HUDEP-2 (cell line): Measurements from ENCODE around the gene NPAS3.

ENCODE experiments used
- DNase-seq, 76 experiments: peaks; one replicate each; lab custom pipeline; 2025; ENCODE audit not compliant: unreplicated experiment in 76 of 76; lab: John Stamatoyannopoulos, UW

The NPAS3 gene

DNA sequence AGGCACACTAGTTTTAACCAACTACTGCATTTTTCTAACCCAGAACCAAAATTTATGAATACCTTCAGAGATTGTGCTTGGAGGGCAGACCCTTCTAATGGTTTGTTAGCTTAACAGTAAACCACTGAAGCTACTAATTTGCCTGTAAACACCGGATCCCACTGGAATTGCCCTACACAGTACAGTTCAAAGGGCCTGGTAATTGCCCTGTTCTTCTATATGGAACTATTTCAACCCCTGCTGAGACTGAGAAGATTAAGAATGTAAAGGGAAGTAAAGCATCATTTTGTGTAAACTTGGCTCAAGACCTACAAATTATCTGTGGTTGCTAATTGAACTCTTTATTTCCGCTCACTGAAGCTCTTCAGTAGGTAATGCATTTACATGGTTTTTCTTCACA is 468.1 kb downstream of the NPAS3 start:
- DNase-seq: no peak

DNA sequence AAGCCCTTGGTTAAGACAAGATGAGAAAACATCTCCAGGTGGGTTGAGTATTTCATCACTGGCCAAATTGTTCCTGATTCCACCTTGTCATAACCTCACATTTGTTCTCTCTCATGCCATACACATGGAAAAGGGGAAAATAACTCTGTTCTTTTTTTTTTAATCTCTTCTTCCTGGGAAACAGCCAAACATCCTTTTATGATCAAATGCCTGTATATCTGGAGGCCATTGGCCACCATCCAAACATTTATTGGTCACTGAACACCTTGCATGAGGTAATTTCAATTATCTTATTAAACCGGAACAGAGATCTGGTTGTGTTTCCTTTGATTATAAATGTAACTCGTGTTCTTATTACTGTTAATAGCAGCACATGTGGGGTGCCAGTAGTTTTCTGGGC is 469.6 kb downstream of the NPAS3 start:
- DNase-seq: no peak

DNA sequence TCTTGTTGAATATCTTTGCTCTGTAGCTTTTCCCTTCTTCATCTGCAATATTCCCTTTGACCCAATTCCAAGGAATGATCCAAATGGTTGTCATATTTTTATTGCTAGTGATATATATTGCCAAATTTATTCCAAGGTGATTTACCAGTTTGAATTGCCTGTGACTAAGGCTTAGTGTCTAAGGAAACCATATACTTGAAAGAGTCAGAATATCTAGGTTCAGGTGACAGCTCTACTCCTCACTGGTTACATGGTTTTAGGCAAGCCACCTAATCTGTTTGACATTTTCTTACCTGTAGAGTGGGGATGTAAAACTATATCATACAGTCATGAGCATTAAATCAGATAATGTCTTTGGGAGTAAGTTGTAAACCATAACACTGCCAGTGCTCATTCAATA is 473.8 kb downstream of the NPAS3 start:
- DNase-seq: no peak

DNA sequence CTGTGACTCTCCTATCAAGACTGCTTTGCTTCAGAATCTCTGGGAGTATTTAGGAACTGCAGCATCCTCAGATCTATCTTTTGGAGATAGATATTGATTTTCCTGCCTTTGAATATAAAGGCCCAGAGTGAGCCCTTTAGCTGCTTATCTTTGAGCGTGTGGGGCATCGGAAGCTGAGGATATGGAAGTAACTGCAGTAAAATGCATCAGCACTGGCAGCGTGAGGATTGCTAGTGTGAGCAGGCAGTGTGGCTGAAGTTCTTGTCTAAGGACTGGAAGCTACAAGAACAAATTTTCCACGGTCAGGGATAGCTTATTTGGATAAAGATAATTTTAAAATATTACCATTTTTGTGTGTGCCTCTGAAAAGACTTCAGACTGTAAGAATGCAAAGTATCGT is 474.7 kb downstream of the NPAS3 start:
- no peak for DNase-seq

DNA sequence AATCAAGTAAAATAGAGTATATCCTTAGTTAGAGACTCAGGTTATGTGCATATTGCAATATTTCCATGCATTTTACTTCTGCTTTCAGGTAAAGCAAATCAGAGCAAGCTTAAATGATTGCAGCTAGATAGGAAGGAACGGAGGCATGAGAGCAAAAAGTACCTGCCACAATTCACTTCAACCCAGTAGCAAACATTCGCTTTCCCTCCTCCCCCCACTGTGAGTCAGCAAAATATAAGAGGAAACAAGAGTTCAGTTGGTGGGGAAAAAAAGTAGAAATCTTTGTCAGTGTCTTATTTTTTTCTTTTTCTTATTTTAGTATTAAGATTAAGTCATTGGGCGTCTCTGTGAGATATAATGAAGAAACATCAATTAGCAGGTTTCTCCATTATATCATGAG is 475.4 kb downstream of the NPAS3 start:
- DNase-seq: no peak

DNA sequence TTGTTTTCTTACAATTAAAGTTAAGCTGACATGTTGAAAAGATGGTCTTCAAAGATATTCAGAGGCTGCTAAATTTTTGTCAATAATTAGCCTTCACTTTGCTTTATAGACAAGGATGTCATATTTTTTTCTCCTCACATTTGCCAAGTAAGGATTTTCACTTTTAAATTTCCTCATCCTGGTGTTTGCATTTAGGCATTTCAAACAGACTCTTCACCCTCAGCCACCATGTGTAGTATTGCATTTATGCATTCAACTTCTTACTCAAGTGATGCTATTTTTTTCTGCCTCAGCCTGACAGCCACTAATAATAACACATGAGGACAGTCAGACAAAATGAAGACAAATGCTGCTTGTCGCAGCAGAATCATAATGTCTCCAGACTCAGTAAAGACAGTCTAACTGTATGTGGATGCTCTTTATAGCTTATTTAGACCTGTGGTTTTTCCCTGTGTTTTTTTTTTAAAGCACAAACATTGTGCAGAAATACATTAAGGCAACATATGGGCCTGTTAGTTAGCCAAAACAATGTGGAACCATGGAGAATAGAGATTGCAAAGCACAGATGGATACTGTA is 481.5 kb downstream of the NPAS3 start:
- DNase-seq: no peak

DNA sequence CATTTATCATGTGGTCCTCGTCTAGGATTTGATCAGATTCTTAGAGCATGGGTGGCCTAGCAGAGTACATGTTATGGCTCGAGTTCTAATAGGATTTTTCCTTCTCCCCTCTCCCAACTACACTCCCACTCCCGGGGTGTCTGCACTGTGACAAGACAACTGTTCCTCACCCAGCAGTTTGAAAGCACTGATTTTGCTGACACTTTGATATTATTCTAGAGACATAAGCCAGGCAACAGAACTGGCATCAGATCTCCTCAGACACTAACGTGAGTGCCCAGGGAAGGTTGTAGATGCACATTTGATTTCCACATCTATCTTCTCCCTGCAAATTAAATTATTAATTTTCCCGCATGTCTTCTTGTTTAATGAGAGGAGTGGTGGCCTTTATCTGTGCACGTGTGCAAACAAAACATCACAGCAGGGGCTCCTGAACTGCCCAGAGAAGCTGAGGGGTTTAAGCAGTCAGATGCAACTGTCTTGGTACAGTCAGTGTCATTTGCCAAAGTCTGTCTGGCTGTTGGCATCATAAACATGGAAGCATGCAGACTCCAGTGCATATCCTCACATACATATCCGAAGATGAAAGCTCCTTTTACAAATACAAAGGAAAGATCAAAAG is 491.8 kb downstream of the NPAS3 start:
- no peak for DNase-seq

DNA sequence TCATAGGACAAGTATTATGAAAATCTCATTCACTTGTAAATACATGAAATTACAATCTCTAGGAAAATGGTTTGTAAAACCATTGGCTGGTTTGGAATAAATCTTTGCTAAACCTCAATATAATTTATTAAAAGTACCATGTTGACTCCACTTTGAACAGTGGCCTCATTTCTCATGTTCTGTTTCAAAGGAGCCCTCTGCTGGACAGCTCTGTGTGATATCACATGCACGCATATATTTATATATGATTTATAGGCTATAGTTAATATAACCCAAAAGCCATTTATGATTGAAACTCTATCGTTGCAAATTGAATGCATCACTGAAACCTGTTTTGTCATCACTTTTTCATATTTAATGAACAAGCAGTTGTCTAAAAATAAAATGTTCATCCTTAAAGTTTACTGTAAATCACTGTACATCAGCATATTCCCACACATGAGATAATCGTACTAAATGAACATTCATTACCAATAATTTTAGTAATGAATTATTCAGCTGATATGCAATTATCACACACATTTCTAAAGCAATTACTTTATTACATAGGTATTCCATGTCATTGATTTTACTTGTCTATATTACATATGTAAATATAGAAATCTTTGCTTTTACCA is 493.8 kb downstream of the NPAS3 start:
- DNase-seq: peak in 7 of 76 experiments; percentile 1 to 29 (median 2)

DNA sequence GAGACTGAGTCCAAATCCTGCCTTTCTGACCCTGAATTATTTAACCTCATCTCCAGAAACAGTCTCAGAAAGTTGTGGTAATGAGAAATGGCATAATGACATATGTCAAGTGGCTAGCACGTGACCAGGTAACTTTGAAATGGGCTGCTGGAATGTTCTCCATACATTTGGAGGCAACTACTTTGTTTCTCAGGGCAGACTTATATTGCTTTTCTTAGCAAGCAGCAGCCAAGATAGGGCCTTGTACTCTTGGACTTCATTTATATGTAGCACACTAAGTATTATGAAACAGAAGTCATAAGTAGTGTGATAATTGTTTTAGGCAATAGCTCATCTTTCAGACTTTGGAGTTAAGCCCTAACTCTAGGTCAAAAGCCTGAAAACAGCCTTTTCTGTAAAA is 494.7 kb downstream of the NPAS3 start:
- DNase-seq: no peak

DNA sequence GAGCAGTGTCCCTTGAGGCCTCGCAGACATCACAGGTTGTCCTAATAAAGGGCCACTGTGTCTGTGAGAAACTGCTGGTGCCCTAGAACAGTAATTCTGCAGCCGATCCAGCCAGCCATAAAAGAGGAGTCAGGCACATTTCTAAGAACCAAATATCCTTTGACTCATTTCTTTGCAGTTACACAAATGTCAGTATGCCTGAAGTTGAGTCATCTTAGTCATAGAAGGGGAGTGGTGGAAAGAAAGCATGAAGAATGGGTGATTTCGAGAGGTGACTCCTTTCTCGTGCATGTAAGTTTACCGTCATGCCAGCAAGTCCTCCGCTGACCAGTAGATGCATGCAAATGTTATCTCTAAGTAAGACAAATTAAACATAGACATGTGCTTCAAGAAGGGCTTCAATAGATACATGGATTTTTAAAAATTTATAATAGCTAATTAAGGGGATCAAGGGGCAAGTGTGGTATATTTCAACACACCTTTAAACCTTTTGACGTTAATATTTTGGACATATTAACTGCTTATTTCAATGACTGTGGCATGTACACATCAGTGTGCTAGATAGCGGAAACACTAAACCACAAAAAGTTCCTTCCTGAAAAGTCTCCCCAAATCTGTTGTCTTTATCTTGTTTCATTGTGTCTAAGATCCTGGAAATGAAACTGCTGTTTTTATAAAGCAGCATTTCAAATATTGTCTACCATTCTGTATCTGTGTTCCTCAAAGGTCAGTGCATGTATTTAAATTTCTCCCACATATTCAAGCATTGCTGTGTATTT is 497.4 kb downstream of the NPAS3 start:
- no peak for DNase-seq

DNA sequence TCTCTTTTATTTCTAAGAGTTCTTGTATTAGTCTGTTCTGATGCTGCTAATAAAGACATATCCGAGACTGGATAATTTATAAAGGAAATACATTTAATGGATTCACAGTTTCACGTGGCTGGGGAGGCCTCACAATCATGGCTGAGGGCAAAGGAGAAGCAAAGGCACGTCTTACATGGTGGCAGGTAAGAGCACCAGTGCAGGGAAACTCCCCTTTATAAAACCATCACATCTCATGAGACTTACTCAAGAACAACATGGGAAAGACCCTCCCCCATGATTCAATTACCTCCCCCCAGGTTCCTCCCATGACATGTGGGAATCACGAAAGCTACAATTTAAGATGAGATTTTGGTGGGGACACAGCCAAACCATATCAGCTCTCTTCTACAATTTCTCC is 503.0 kb downstream of the NPAS3 start:
- DNase-seq: no peak

DNA sequence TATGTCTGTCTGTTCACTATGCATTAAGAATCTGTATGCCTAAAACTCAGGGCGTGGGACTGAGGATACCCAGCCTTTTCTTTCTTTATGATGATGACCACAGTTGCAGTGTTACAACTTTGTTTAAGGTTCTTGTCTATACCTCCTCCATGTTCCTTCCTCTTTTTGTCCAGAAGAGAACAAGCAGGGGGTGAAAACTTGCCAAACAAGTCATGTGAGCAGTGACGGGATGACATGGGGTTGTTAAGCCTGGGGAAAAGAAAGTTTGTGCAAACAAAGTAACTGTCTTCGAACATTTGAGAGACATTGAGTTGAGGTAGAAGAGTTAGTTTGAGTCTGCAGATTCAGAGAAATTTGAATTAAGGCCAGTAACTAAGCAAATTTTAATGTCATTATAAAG is 505.5 kb downstream of the NPAS3 start:
- no peak for DNase-seq

DNA sequence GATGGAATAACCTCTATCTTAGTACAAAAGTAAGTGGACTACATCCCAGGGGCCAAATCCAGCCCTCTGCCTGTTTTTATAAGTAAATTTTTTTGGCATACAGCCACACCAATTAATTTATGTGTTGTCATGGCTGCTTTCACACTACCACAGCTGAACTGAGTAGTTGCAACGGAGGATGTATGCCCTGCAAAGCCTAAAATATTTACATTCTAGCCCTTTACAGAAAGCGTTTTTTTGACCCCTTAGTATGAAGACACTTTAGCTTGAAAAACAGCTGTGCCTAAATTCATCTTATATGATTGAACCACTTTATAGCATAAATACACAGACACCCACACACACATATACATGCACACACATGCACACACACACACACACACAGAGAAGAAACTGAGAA is 510.6 kb downstream of the NPAS3 start:
- DNase-seq: no peak

DNA sequence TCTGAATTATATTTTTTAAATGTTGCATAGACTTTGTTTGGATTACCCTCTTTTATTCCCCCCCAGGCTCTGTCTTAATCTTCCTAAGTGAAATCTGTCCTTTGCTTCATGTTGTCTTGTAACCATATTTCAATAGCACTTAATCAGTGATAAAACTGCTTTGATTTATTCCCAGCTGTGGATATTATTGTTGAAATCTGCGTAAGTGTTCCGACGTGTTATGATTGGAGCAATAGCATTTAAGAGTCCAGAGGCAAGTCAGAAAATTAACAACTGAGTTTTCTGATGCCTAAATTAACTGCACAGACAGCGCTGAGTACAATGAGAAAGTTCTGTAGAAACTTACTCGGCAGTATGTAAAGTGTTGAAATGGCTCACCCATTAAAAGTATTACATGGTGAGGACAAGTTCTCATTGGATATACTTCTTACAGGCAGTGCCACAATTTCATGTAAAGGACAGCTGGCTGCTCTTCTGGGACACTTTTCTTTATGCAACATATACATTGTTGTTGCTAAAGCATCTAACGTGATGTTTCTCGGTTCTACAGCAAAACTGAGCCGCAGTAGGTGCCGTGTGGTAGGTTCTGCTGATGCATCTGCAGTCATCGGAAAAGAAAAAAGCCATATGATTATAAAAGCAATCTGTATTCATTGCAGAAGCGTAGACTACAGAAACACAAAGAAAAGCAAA is 511.2 kb downstream of the NPAS3 start:
- DNase-seq: no peak

DNA sequence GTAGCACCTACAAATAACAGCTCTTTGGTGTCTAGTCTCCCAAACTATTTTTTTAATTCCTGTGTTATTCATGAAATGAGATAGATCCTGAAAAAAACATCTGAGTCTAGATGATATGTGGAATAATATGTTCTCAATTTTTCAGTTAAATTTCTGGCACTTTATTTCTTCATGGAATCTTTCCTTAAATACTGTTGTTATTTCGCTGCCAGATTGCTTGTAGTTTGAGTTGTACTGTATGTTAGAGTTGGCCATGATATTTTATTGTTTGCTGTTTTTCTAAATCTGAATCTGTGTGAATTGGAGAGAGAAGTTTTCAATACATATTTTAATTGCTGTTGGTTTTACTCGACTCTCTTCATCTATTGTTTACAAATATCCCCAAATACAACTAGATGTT is 511.7 kb downstream of the NPAS3 start:
- no peak for DNase-seq

DNA sequence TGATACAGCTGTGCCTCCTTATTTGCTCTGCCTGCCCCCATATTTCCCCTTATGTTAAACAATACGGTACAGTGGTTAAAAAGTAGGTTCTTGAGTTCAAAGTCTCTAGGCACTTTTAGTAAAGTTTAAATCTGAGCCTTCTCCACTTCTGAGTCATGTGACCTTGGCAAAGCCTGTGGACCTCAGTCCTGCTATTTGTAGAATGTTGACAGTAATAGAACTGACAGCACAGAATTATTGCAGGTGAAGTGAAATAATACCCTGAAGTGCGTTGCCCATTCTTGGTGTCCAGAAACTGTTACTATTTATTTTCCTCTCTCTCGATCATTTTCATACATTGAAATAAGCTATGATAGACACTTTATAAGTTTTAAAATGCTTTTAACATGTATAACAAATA is 512.5 kb downstream of the NPAS3 start:
- DNase-seq: no peak

DNA sequence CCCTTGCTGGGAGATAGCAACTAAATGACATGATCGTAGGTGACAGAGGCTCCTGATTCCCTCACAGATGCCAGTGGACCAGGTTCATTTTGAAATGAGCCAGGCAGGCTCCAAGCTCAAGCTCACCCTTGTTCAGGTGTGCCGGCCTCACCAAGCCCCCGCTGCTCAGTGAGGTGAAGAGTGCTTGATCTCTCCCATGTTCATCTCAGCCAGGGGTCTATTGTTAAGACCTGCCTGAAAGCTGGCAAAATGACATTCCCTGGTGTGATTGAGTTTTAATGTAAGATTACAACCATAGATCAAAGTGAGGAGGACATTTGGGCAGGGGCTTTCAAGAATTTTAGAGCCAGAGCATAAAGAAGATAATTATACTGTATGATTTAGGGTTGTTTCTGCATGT is 514.3 kb downstream of the NPAS3 start:
- no peak for DNase-seq

DNA sequence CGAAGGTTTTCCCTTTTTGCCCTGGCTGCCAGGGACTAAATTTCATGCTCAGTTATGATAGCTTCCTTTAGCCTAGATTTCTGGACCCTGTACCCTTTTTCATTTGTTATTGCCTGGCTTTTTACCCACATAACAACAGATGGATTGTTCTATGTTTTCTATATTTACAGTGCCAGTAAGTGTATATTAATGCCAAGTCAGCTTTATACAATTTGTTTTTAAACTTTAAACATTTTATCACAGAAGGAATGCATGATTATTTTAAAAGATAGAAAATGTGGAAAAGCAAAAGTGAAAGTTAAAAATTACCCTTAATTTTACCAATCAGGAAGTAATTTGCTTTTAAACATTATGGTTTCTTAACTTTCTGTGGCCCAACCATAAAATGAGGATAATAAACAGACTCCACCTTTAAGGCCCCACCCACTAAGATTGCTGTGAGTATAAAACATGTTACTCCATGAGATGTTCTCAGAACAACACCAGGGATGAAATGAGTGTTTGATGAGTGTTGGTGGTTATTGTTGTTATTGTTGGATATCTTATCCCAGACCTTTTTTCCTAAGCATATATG is 515.4 kb downstream of the NPAS3 start:
- no peak for DNase-seq

DNA sequence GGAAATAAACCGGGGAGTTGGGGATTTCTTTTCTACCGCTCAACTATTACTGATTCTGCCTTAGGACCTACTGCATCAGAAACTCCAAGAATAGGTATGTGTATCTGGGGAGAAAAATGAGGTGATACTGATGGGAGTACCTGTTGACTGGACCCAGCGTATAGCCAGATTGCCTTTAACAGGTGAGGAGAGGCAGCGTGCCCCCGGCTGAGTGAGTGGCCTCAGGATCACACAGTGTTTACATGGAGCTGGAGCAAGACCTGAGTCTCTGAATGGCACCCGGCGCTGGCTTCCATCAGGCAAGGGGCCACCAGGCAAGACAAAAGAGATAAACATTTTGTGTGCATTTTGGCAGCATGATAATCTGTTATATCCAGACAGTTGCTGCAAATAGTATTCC is 516.0 kb downstream of the NPAS3 start:
- DNase-seq: no peak

DNA sequence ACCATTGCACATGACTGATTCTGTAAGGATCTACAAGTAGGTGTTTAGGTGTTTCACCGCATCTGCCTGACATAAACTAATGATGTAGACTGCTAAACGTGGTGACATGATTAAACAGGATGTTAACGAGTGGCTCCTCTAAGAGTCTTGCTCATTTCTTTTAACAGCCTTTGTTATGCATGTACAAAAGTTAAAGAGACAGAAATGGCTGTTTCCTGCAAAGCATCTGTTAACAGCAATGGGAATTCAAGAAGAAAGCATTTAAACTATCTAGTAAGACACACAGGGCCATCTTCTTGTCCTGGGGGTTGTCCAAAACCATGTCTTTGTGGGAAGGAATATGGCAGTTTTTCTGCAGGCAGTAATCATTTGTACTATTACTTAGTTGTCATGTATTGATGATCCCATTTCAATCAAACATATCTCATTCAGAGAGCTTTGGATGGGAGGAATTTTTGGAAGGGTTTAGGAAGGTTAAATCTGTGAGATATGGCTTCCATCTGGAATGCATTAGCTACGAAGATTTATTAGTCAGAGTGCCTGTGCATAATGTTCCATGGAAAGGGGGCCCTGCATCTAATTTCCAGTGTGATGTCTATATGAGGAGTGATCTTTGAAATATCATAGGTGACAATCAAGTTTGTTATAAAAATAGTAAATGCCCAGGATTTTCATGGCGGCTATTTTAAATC is 517.1 kb downstream of the NPAS3 start:
- no peak for DNase-seq
